Cardiac septum (tissue), 1 donor: ENCODE measurements around the gene PDIK1L. TPM values are rescaled to one million over a fixed set of nuclear protein-coding genes. Genes with fewer than 3 reads are reported as not detected.
A peak's percentile ranks its signal among the peaks of the same experiment; 100 is the strongest.

Experiments
- DNase-seq: peaks from one replicate; pipeline ENCODE4 v3.0.0-alpha.2; 2020; ENCODE audit warnings: low spot score
- intact Hi-C: fragments of 100-400 bp; cut with DNase I; formaldehyde crosslinking; loops from one replicate; pipeline ENCODE4 v1.14.0; 2022
- long read RNA-seq: library from polyadenylated mRNA; unstranded; transcript quantifications from one replicate; pipeline ENCODE4 v2.0.0, GENCODE V29; 2021
- total RNA-seq: library from RNA; stranded (reverse); fragmentation: NEBNext Ultra II Directional; extraction: Animal tissue kit (Norgen Biotek cat#: 25700); gene quantifications from one replicate; pipeline ENCODE4 v1.2.1, GENCODE V29; 2021
- donor health status: DM: no; HTN: no; CAD: no.

PDIK1L gene
- 3.5 TPM for total RNA-seq
- long read RNA-seq, full-length matches to known transcripts: 4 of 5 reads
- long read RNA-seq, partial matches to known transcripts: 0 of 5 reads
- long read RNA-seq, other reads (novel, unspliced or antisense): 1 of 5 reads

GRCh38 chr1:26111530-26112406 is at the start of gene PDIK1L:
Gene PDIK1L, plus strand, starts transcription at chr1:26111824. Its CDS starts 2,485 bp downstream, at chr1:26114309.
- intact Hi-C loops: loop anchor here (1.0 to 5.0 kb wide), 3 partner anchors 49 to 123 kb away; partner anchors contain the start of gene CEP85
- peak; percentile 97 for DNase-seq

GRCh38 chr1:26064553-26064952 is 47.1 kb upstream of the PDIK1L start:
- intact Hi-C loops: no loop called here
- DNase-seq: no peak

- no peak for DNase-seq
- intact Hi-C loops: loop anchor here (2.0 kb wide), 2 partner anchors 17 to 45 kb away; partner anchors contain the start of gene EXTL1
Measured at GRCh38 chr1:26066160-26066559, 45.5 kb upstream of the PDIK1L start.

- peak; percentile 90 for DNase-seq
- intact Hi-C loops: loop anchor here (1.0 to 2.0 kb wide), 3 partner anchors 16 to 46 kb away; partner anchors contain the start of gene EXTL1
Measured at GRCh38 chr1:26066857-26067256, 44.8 kb upstream of the PDIK1L start.

- DNase-seq: no peak
- intact Hi-C loops: loop anchor here (1.0 to 2.0 kb wide), 3 partner anchors 15 to 47 kb away; partner anchors contain the start of gene EXTL1
Measured at GRCh38 chr1:26067432-26067911, 44.2 kb upstream of the PDIK1L start, which contains the start of gene TRIM63. Gene TRIM63, minus strand, starts transcription at chr1:26067630. Its CDS starts 136 bp downstream, at chr1:26067494.

GRCh38 chr1:26069941-26070295 is 41.7 kb upstream of the PDIK1L start:
- no peak for DNase-seq
- intact Hi-C loops: no loop called here

GRCh38 chr1:26070296-26070962 is 41.2 kb upstream of the PDIK1L start:
- no peak for DNase-seq
- intact Hi-C loops: no loop called here

GRCh38 chr1:26070963-26071342 is 40.7 kb upstream of the PDIK1L start:
- DNase-seq: no peak
- intact Hi-C loops: no loop called here

GRCh38 chr1:26072305-26072704 is 39.3 kb upstream of the PDIK1L start:
- intact Hi-C loops: no loop called here
- DNase-seq: peak; percentile 85

- no peak for DNase-seq
- intact Hi-C loops: no loop called here
Measured at GRCh38 chr1:26075421-26076144, 36.0 kb upstream of the PDIK1L start.

- intact Hi-C loops: no loop called here
- no peak for DNase-seq
Measured at GRCh38 chr1:26077524-26077923, 34.1 kb upstream of the PDIK1L start.

GRCh38 chr1:26078286-26079177 is 33.1 kb upstream of the PDIK1L start:
- intact Hi-C loops: no loop called here
- no peak for DNase-seq

- intact Hi-C loops: no loop called here
- DNase-seq: no peak
Measured at GRCh38 chr1:26079178-26079563, 32.5 kb upstream of the PDIK1L start.

- intact Hi-C loops: no loop called here
Measured at GRCh38 chr1:26079960-26080814, 31.4 kb upstream of the PDIK1L start.

GRCh38 chr1:26081267-26082019 is 30.2 kb upstream of the PDIK1L start:
- intact Hi-C loops: loop anchor here (2.0 kb wide), 1 partner anchor 15 kb away; the partner anchor contains the start of gene TRIM63

More at GRCh38 chr1:26079960-26080814, 31.4 kb upstream of the PDIK1L start:
- DNase-seq: no peak

GRCh38 chr1:26082020-26082350 is 29.6 kb upstream of the PDIK1L start:
- intact Hi-C loops: loop anchor here (2.0 kb wide), 1 partner anchor 15 kb away; the partner anchor contains the start of gene TRIM63
- no peak for DNase-seq

More at GRCh38 chr1:26081267-26082019, 30.2 kb upstream of the PDIK1L start:
- DNase-seq: no peak

GRCh38 chr1:26083208-26083607 is 28.4 kb upstream of the PDIK1L start:
- DNase-seq: no peak

More at GRCh38 chr1:26083208-26083607, 28.4 kb upstream of the PDIK1L start:
- intact Hi-C loops: loop anchor here (2.0 kb wide), 1 partner anchor 16 kb away; the partner anchor contains the start of gene TRIM63
